Measurements from ENCODE around the gene SEC61A1. TPM values are rescaled to one million over a fixed set of nuclear protein-coding genes. Genes with fewer than 3 reads are reported as not detected.

SEC61A1 gene
- total RNA-seq, 4 donors from 2014 or later = 75.1 to 139 (median 124) TPM

DNA sequence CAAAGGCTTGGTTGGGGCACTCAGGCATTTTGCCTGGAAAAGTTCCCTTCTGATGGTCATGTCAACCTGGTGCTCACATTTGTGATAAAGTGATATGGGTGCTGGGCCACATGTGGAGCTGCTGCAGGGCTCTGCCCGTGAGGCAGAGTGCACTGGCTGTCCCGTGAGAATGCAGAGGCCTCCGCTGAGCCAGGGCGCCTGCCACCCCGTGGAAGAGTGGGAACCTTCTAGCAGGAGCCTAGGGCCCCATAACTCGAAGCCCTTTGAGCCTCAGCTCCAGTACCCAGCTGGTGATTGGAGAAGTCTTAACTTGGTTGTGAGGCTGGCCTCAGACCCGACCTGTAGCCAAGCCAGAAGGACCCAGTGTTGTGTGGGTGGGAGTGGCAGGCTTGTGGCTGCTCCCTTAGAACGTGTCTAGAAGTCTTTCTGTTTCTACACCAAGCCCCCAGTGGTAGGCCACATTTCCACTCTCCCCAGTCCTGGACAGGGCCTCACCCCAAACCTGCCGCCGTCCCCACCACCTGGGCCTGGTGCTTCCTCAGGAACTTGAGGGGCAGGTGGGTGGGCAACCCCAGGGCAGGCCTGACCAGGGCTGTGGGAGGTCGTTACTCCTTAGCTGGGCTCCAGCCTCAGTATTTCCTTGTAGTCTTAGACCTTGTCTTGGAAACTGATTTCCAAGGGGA lies 19.7 kb downstream of the SEC61A1 start:
- Histone ChIP-seq H3K27me3 (no peaks in the 10 kb centered on the region), H3K27ac (no peak overlapping the region), H3K9me3 (no peaks in the 10 kb centered on the region), H3K4me1 (peaks cover 0 to 17% (median 7%) of the 10 kb centered on the region in 4 donors), H3K4me3 (no peak overlapping the region), H3K36me3 (peaks cover 0 to 59% (median 0%) of the 10 kb centered on the region in 3 donors)
- no peak for DNase-seq
- TF ChIP-seq, protein P1, sequence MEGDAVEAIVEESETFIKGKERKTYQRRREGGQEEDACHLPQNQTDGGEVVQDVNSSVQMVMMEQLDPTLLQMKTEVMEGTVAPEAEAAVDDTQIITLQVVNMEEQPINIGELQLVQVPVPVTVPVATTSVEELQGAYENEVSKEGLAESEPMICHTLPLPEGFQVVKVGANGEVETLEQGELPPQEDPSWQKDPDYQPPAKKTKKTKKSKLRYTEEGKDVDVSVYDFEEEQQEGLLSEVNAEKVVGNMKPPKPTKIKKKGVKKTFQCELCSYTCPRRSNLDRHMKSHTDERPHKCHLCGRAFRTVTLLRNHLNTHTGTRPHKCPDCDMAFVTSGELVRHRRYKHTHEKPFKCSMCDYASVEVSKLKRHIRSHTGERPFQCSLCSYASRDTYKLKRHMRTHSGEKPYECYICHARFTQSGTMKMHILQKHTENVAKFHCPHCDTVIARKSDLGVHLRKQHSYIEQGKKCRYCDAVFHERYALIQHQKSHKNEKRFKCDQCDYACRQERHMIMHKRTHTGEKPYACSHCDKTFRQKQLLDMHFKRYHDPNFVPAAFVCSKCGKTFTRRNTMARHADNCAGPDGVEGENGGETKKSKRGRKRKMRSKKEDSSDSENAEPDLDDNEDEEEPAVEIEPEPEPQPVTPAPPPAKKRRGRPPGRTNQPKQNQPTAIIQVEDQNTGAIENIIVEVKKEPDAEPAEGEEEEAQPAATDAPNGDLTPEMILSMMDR (IDR thresholded peaks at IDR 0.05) = no peak
- TF ChIP-seq POLR2A (IDR thresholded peaks at IDR 0.05) = no peak

DNA sequence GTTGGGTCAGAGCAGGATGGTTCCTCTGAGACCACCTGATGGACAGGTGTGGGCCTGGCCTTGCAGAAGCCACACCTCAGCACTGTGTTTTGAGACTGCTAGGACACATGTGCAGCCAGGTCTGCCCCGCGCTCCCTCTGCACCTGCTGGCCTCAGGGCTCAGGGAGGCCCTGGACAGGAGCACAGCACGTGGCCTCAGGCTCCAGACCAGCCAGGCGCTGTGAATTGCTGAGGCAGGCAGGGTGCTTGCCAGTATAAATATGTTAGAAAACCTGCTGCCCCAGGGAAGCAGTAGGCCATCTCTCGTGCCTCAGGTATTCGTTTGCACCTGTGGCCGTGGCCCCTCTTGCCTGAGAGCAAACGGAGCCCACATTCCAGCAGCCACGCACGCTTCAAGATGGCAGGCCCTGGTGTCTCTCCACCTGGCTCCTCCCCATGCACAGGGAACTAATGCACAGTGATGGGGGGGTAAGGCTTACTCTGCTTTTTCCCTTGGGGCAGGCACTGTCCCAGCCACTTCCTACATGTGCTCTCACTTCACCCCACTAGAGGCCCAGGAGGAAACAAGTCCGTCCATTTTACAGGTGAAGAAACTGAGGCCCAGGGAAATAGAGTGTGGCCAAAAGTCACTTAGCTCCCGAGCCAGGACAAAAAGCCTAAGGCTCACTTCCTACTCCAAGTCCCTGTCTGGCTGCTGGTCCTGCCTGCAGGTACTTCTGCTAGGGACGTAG lies 20.4 kb downstream of the SEC61A1 start:
- H3K27me3 ChIP-seq = no peaks in the 10 kb centered on the region
- H3K4me3 ChIP-seq = no peak overlapping the region
- no peaks in the 10 kb centered on the region for H3K9me3 ChIP-seq
- peaks cover 0 to 52% (median 0%) of the 10 kb centered on the region in 3 donors for H3K36me3 ChIP-seq
- DNase-seq = no peak
- peaks cover 0 to 24% (median 7%) of the 10 kb centered on the region in 4 donors for H3K4me1 ChIP-seq
- H3K27ac ChIP-seq = no peak overlapping the region
- TF ChIP-seq POLR2A (IDR thresholded peaks at IDR 0.05) = no peak
- TF ChIP-seq, protein P1 (IDR thresholded peaks at IDR 0.05) = no peak

DNA sequence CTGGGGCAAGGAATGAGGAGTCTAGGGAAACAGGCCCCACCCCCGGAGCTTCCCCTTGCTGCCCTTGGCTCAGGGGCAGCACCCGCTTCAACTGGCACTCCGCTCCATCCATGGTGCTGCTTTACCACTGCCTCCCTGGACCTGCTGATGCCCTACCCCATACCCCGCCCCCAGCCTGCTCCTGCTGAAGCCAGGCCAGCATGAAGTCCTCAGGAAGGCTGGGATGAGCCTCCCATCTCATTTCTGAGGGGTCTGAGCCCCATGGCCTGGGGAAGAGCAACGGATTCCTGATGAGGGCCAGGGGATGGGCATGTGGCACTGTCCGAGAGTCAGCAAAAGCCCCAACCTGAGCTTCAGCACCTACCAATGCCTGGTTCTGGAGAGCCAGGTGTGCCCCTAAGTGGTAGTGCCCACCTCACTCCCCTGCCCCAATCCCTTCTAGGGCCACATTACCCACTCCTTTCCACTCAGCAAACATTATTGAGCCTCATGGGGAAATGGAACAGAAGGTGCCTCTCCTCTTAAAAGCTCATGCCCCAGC lies 21.0 kb downstream of the SEC61A1 start:
- Histone ChIP-seq H3K4me3 (no peak overlapping the region), H3K36me3 (peaks cover 0 to 46% (median 0%) of the 10 kb centered on the region in 3 donors), H3K27ac (no peak overlapping the region), H3K4me1 (peaks cover 0 to 25% (median 7%) of the 10 kb centered on the region in 4 donors), H3K9me3 (no peaks in the 10 kb centered on the region), H3K27me3 (no peaks in the 10 kb centered on the region)
- no peak for DNase-seq
- TF ChIP-seq, protein P1 (IDR thresholded peaks at IDR 0.05) = no peak
- no peak for TF ChIP-seq POLR2A (IDR thresholded peaks at IDR 0.05)

DNA sequence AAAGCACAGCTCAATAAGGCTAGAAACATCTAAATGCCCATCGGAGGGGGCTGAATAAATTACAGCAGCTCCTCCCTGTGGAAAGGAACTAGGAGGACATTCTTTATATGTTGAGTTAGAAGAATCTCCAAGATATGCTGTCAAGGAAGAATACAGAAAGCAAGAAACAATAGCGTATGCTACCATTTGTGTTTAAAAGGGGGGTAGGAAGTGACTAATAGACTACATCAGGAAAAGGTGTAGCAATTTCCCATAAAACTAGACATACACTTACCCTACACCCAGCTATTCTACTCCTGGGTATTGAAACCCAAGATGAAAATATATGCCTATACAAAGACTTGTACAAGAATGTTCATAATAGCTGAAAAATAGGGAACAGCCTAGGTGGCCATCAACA lies 21.6 kb downstream of the SEC61A1 start:
- Histone ChIP-seq H3K27ac (no peak overlapping the region), H3K36me3 (peaks cover 0 to 40% (median 0%) of the 10 kb centered on the region in 3 donors), H3K4me1 (peaks cover 0 to 25% (median 7%) of the 10 kb centered on the region in 4 donors), H3K9me3 (no peaks in the 10 kb centered on the region), H3K27me3 (no peaks in the 10 kb centered on the region), H3K4me3 (no peak overlapping the region)
- no peak for DNase-seq
- TF ChIP-seq POLR2A (IDR thresholded peaks at IDR 0.05) = no peak
- TF ChIP-seq, protein P1 (IDR thresholded peaks at IDR 0.05) = no peak

DNA sequence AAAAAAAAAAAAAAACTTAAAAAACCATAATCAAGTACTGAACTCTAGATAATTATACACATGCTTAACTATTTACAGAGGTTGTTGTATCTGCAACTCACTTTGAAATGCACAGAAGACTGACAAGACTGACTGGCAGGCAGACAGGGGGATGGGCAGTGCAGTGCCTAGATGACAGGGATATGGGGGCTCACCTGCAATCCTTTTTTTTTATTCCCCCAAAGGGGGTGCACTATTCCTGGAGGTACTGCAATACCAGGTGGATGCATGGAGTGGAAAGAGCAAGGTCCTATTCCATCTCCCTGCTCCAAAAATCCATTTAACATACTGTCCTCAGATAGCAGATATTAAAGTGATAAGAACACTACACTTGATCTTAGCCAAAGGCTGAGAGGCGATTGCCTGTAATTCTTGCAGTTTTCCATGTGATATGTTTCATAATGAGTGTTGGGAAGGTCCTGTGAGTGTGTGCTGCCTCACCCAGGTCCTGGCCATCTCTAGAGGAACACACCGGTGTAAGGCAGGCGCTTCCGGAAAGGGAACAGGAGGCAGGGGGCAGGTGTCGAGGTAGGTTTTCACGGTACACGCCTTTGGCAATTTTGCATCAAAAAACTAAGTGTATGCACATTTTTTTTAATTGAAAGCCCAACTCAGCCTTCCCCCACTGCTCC lies 22.7 kb downstream of the SEC61A1 start:
- TF ChIP-seq, protein P1 (IDR thresholded peaks at IDR 0.05) = no peak
- TF ChIP-seq POLR2A (IDR thresholded peaks at IDR 0.05) = no peak
- Histone ChIP-seq H3K9me3 (no peaks in the 10 kb centered on the region), H3K27ac (peak overlapping the region; percentile 6 to 33 (median 32)), H3K4me1 (peaks cover 0 to 25% (median 7%) of the 10 kb centered on the region in 4 donors), H3K27me3 (no peaks in the 10 kb centered on the region), H3K36me3 (peaks cover 0 to 28% (median 0%) of the 10 kb centered on the region in 3 donors), H3K4me3 (peak overlapping the region in 3 of 4 donors; percentile 48 to 54 (median 53))
- DNase-seq = no peak
